Activated T-helper 1 cell treated with anti-CD3 and anti-CD28 coated beads, Interleukin-2, amount 50 U/mL, for 16 hours (primary cell): ENCODE data around the gene LPIN2.
"Not testable (repeated sequence)": the region's sequence is repeated elsewhere in the genome, so short reads cannot be mapped to it uniquely, and the experiment has no call there.

ENCODE experiments used
- DNase-seq, 2 donors: peaks; one replicate each; pipeline ENCODE4 v3.0.0-alpha.2; 2020; ENCODE audit warnings: low read depth in 1 of 2, low spot score in 1 of 2

Gene LPIN2

DNA sequence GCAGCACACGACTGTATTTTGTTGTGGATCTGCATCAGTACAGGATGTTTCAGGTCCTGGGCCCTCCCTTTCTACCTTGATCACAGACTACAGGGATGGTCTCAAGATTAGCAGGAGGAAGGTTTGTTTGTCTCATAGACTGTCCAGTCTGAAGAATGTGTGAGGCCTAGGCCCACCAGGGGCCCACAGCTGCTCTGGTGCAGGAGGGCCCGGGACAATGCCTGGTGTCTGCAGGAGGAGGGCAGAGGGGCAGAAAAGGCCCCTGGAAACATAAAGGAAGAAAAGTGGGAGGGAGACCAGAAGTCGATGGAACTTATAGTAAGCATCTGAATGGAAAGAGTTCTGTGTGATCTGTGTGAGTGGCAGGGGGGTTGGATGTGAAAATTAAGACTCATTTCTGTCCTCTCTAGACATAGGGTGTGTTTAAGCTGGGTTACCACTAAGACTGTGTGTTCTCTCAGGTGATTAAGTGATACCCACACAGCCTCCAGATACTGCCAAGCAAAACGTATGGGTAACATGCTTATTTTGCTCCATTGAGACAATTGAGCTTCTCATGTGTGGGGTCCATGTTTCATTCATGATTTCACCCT, 33.4 kb upstream of the LPIN2 start:
- no peak for DNase-seq

DNA sequence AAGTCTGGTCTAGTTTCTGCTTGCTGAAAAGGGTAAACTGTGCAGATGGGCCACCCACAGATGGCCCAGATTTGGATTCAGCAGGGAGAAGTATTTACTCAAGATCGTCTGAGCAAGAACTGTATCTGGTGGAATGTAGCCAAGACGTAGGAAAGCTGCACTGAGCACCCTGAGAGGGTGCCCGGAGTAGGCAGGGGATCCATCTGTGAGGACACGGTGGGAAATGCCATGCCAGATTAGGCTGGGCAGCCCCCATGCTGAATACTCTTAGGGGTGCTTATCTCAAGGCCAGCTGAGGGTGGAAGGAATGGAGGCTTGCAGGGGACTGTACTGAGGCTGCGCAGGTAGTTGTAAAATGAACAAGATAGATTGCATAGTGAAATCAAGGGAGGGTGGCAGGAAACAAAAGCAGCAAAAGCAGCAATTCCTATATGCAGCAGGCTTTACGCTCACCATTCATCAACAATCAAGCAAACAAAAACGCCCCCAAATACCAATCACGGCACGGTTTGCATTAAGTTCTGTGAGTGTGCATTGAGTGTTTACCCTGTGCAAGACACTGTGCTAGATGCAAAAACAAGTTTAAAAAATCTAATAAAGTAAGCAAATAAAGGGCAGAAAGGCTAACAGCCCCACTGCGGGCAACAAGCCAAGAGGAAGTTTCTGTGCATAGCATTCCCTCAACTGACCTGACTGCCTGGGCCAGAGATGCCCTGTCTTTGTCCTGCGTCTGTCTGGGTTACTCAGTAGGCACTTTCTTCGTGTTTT, 32.2 kb upstream of the LPIN2 start:
- DNase-seq = no peak

DNA sequence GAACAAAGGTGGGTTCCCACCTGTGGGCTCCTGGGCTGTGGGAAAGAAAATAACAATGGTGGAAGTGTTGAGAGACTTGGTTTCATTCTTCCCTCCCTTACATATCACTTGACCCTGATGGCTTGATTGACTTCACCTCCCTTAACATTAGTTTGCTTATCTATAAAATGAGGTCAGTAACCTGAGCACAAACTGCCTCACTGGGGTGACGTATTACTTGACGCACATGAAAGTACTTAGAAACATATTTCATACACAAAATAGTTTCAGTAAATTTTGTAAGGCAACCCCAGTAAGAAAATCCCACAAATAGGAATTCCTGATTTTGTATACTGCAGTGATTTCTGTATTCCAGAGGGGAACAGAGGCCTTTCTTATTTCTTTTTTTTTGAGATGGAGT, 29.4 kb upstream of the LPIN2 start:
- no peak for DNase-seq

DNA sequence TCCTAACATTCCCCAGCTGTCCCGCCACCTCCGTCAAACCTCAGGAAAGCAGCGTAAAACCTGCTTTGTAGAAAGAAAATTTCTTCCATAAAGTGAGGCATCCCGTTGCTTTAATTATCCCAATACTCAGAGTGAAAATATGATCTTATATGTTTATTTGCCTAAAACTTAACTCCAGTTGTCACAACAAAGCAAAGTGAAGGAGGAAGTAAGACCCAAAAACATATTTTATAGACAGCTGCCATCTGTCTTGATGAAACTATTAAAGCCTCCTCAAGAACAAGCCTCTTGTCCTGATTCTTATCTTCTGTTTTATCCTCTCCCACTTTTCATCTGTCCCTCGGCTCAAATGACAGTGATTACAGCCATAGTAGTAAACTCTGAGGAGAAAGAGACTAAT, 28.9 kb upstream of the LPIN2 start:
- no peak for DNase-seq

DNA sequence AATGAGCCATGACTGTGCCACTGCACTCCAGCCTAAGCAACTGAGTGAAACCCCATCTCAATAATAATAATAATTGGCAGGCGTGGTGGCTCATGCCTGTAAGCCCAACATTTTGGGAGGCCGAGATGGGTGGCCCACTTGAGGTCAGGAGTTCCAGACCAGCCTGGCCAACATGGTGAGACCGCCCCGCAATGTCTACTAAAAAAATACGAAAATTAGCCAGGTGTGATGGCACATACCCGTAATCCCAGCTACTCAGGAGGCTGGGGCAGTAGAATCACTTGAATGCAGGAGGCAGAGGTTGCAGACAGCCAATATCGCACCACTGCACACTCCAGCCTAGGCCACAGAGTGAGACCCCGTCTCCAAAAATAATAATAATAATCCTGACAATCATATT, 27.9 kb upstream of the LPIN2 start:
- no peak for DNase-seq

DNA sequence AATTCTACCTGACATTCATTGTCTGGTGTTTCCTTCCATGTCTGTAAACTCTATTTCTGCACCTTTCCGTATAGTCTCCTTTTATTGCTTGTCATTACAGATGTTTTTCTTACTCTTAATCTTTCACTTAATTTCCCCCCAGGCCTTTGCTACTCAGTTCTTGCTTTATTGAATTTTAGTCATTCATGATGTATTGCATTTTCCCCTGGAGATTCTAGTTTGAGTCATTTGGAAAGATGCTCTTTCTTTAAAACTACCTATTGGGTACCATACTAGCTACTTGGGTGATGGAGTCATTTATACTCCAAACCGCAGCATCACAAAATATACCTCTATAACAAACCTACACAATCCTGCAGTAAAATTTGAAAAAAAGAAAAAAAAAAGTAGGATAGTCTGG, 27.2 kb upstream of the LPIN2 start:
- DNase-seq = no peak

DNA sequence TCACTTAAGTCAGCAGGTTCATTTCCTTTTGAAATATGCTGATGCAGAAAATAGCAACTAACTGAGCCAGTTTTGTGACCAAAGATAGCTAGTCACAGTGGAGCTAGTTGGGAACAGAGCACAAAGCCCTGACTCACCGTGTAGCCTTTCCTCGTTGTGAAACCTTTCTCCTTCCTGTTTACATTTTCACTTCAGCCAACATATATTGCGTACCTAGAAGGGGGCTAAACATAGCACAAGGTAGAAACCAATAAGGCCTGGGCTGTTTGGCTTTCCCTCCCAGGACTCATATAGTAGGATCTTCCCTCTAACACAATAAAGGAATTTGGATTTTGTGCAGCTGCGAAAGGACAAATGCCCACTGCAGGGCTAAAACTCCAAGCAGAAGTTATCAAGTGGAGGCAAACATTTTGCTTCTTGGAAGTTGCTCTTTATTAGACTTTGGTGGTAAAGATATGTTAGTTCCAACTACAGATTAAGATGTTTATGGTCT, 24.5 kb upstream of the LPIN2 start:
- DNase-seq = no peak

DNA sequence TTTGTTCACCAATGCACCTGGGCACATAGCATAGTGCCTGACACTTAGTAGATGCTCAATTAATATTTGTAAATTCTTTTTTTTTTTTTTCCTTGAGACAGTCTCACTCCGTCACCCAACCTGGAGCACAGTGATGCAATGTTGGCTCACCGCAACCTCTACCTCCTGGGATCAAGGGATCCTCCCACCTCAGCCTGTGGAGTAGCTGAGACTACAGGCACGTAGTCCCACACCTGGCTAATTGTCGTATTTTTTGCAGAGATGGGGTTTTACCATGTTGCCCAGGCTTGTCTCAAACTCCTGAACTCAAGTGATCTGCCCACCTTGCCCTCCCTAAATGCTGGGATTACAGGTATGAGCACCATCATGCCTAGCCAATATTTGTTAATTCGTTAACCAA, 23.2 kb upstream of the LPIN2 start:
- DNase-seq = no peak

DNA sequence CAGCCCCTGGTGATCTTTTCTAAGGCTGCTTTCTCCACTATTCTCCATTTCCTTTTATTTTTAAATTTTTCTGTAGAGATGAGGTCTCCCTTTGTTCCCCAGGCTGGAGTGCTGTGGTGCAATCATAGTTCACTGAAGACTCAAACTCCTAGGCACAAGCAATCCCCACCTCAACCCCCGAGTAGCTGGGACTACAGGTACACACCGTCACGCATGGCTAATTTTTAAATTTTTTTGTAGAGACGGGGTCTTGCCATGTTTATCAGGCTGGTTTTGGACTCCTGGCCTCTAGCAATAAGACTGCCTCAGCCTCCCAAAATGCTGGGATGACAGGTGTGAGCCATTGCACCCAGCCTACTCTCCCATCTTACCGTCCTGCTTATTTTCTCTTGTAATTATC, 22.7 kb upstream of the LPIN2 start:
- no peak for DNase-seq

DNA sequence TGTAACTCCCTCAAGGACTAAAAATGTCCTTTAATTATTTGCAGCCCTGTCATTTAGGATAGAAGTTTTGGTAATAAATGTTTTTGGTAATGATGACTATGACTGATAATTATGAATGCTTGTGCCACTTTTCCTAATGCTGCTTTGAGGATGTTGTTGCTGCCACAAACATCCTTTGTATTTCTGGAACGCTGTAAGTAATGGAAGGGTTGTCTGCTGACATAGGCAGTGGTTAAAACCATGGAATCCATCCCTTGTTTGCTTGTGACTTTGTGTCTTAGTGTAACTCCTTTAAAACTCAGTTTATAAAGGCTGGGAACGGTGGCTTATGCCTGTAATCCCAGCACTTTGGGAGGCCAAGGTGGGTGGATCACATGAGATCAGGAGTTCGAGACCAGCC, 19.8 kb upstream of the LPIN2 start:
- no peak for DNase-seq

DNA sequence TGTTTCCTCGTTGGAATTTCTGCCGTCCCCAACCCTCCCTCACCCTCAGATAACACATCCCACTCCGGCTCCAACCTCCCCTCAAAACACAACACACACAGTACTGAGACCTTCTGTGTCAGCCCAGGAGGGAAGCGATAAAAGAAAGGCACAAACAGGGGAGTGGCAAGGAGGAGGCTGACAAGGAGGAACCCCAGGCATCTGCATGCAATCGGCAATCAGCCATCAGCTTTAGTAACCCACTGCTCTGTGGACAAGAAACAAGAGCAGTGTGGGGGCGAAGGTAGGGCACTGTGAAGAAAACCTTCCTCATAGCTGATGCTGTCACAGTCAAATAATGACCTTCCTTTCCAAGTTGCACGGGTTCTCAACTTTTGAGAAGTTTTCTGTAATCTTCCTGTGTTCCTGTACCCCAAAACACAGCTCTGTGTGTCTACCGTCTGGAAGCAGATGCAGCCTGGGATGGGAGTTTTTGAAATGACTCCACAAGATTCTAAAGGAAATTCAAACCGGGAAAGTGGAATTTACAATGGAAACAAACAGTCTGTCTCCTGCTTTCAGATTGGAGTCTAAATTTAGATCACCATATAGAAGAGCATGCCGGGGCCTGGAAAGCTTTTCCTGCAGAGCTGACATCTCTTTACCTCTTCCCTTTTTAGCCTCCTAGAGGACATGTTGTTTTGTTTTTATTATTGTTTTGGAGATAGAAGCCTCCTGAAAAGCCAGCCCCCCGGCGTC, 16.4 kb upstream of the LPIN2 start:
- DNase-seq = no peak

DNA sequence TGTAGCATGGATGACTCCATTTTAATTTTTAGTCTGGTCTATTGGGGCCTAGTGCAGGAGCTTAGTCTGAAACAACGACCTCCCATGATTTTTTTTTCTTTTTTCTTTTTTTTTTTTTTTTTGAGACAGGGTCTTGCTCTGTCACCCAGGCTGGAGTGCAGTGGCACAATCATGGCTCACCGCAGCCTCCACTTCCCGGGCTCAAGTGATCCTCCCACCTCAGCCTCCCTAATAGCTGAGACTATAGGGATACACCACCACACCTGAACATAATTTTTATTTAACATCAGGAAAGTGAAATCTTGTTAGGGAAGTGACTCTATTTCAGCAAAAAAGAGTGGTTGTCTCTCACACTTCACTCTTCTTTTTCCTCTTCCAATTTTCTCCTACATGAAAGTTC, 15.2 kb upstream of the LPIN2 start:
- not testable (repeated sequence) for DNase-seq

DNA sequence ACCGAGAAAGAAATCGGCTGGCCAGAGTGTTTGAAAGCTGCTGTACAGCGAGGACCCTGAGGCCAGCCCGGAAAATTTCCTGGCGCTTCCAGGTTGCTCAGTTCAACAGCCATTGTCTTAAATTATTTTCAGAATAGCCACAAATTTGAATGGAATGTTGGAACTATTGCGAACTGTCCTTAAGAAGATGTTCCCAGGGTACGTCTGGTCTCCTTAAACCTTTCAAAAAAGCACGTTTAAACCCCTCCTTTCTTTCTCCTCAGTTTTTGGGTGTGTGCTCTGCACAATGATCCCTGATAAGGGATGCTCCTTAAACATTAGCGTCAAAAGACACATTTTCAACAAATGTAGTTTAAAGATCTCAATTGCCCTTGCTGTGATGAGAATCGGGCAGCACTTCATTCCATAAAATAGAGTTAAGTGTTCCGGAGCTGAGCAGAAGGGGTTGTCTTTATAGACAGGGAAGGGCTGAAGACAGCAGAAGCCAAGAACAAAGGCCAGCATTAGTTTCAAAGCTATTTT, 14.5 kb upstream of the LPIN2 start:
- no peak for DNase-seq

DNA sequence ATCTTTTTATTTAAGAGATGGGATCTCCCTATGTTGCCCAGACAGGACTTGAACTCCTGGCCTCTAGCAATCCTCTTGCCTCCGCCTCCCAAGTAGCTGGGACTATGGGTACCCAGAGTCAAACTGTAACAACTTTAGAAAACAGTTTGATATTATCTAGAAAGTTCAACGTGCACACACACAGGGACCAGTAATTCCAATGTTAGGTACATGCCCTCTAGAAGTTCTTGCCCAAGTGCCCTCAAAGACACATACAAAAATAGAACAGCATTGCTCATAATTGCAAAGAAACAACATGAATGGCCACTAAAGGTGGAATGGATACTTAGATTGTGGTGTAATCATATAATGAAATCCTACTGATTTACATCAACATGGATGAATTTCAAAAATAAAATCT, 12.6 kb upstream of the LPIN2 start:
- DNase-seq = no peak

DNA sequence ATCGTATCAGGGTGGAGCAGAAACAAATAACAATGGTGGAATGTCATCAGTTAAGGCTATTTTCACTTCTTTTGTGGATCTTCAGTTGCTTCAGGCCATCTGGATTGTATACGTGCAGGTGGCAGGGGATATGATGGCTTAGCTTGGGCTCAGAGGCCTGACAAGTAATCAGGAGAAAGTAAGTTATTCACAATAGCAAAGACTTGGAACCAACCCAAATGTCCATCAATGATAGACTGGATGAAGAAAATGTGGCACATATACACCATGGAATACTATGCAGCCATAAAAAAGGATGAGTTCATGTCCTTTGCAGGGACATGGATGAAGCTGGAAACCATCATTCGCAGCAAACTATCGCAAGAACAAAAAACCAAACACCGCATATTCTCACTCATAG, 10.7 kb upstream of the LPIN2 start:
- not testable (repeated sequence) for DNase-seq

DNA sequence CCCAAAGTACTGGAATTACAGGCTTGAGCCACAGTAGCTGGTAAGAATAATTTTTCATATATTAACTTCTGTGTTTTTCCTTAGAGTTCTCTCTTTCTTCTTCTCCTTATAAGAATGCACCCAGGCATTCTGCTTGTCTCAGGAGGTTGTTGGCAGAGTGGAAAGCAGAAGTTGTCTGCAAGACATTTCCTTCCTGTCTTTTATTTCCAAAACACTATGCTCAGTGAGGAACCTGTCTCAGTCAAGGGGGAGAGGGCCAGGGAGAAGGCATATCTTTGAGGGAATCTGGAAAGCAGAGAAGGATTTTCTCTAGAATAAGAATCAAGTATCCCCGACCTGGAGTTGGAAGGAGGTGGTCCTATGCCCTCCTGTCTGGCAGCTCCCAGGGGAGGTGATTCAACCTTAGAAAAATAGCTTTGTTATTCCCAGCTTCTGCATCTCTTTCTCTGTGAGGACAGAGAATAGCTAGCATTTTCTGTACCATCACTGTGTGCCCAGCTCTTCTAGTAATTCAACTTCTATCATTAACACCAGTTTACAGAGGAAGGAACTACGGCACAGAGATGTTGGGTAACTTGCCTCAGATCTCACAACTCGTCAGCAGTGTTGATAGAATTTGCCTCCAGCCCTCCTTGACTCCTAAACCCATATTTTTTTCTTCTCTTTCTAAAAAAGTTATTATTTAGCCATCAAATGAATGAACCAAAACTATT, 3.8 kb upstream of the LPIN2 start:
- DNase-seq = no peak

DNA sequence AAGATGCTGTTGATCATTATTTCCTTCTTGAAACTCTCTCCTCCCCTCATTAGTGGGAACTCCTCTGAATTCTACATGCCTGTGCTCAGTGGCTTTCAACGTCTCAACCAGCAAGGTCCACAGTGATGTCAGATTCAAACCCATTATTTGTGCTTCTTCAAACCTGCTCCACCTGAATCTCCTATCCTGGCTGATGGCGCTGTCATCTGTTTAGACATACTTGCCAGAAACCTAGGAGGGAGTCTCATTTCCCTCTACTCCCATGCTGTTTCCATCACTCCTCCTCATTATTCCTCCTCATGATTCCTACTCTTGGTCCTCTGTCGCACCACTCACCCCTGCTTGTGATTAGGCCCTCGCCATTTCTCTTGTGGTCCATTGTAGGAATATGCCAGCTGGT, 2.9 kb upstream of the LPIN2 start:
- DNase-seq = no peak

DNA sequence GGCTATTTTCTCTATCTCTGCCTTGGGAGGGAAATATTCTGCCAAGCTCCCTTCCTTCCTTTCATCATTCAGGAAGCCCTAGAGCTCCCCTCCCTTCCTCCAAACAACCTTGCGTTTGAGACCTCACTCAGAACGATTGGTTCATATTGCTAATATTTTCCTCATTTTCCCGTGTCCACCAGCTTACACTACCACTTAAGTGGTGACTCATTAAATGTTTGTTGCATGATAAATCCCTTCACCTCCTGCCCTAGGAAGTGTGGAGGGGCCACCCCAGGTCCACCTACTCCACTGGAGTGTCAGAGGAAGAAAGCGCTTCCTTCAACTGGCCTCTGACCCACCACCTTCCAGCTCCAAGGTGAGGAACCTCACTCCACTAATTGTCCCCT, 2.3 kb upstream of the LPIN2 start:
- no peak for DNase-seq

DNA sequence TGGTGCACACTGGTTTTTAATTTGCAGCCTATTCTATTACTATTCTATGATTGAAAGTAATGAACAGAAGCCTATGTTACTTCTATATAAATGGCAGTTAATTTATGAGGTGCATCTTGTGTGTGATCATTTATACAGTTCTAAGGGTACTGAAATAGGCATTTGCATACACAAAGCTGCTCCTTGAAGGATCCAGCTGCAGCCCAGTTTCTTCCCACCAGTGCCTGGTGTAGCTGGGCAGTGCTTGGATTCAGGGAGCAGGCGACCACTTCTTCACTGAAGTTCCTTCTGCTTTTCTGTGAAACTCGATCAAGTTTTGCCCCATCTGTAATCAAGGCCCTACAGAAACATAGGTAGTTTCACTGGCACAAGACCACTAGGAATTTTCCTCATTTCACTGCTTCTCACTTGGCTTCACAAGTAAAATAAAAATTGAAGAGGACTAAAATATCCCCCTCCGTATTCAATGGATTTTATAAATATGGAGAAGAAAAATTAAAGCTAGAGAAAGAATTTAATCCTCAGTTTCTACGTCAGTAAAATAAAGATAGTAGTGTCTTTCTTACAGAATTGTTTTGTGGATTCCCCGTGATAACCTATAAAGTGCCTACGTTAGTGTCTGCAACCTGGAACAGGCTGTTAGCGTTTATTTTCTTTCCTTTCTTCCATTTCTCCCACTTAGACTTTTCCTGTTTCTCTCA, 1.7 kb upstream of the LPIN2 start:
- DNase-seq = no peak

DNA sequence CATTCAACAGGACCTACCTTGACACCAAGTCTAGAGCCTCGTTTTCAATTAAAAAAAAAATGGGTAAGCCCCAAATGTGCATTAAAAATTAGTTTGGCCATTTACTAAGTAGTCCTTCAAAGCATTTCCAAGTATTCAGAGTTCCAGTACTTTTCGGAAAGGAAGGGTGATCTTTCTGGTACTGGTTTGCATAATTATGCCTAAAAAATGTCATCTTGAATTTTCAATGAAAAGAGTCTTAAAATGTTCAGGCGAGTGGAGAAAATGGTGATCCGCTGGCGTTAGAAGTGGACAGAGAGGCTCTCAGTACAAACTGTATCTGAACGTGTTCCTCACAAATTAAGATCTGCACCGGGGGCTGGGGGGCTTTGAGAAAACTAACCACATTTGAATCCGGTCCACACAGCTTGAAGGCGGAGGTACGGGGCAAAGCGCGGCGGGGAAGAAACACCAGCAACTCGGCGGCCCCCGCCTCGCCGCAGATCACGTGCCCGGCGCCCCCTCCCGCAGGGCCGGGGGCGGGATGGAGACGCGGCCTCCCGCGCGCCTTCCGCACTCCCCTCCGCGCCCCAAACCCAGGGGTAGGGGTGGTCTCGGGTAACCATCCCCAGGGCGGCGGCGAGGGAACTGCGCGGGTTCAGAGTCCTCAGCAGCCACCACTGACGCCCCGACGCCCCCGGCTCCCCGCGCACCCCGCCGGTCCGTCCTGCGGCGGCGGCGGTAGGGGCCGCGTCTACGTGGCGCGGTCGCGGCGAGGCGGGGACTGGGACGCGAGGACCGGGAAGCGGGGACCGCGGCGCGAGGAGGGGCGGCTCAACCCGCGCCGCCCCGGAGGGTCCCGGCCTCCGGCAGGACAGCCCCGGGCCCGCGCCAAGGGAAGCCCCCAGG, 564 bp downstream of the LPIN2 start:
- DNase-seq = peak; percentile 6 to 50
